SU-DHL-6 (cell line): ENCODE data around the gene CANT1.

Experiments used
- CTCF ChIP-seq: fragments of 200-600 bp; sonication (generic); IDR thresholded peaks from one replicate; pipeline ENCODE4 v1.5.1; 2017; ENCODE audit warnings: antibody characterized with exemption, mild to moderate bottlenecking, low read length, moderate library complexity; ENCODE audit not compliant: insufficient read depth, poor library complexity, severe bottlenecking
- EZH2phosphoT487 ChIP-seq: fragments of 200-600 bp; sonication (generic), shearing (Covaris generic); conservative IDR thresholded peaks from 2 replicates; pipeline ENCODE4 v1.6.1; 2018; ENCODE audit warnings: mild to moderate bottlenecking, antibody characterized with exemption, low read length, moderate library complexity, mixed read lengths

- TF ChIP-seq CTCF (no peak), EZH2phosphoT487 (no peak)
Observed at GRCh38 chr17:79020631-79021301, 11.2 kb upstream of the CANT1 start.
